ENCODE measurements around the gene EMSY.

Gene EMSY

GRCh38 chr11:76443268-76443980 is 1.4 kb upstream of the EMSY start:
- TF ChIP-seq, protein P1, sequence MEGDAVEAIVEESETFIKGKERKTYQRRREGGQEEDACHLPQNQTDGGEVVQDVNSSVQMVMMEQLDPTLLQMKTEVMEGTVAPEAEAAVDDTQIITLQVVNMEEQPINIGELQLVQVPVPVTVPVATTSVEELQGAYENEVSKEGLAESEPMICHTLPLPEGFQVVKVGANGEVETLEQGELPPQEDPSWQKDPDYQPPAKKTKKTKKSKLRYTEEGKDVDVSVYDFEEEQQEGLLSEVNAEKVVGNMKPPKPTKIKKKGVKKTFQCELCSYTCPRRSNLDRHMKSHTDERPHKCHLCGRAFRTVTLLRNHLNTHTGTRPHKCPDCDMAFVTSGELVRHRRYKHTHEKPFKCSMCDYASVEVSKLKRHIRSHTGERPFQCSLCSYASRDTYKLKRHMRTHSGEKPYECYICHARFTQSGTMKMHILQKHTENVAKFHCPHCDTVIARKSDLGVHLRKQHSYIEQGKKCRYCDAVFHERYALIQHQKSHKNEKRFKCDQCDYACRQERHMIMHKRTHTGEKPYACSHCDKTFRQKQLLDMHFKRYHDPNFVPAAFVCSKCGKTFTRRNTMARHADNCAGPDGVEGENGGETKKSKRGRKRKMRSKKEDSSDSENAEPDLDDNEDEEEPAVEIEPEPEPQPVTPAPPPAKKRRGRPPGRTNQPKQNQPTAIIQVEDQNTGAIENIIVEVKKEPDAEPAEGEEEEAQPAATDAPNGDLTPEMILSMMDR (IDR thresholded peaks at IDR 0.05; ENCODE audit: low read depth, low read length), result no peak
- peak overlapping the region; percentile 72 to 96 for H3K4me3 ChIP-seq (replicated peaks in 1 of 2; ENCODE audit: low read depth in 2 of 2, low read length in 2 of 2)
- peak; percentile 25 to 51 for DNase-seq (ENCODE audit: low read depth in 2 of 2)

DNA sequence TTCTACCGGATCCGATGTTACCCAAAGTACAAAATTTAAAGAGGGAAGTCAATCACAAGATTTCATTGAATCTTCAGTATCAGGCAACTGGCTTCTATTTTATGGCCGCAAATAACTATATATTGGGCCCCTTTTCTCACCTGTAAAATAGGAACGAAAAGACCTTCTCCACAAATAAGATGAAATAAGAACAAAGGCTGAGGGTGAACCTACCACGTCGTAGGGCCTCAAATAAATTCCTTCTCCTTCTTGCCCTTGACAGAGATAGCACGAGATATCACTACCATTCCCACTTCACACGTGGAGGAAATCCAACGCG is 794 bp upstream of the EMSY start:
- peak overlapping the region; percentile 72 to 96 for H3K4me3 ChIP-seq (replicated peaks in 1 of 2; ENCODE audit: low read depth in 2 of 2, low read length in 2 of 2)
- TF ChIP-seq, protein P1 (IDR thresholded peaks at IDR 0.05; ENCODE audit: low read depth, low read length), result no peak
- DNase-seq (ENCODE audit: low read depth in 2 of 2), result no peak

DNA sequence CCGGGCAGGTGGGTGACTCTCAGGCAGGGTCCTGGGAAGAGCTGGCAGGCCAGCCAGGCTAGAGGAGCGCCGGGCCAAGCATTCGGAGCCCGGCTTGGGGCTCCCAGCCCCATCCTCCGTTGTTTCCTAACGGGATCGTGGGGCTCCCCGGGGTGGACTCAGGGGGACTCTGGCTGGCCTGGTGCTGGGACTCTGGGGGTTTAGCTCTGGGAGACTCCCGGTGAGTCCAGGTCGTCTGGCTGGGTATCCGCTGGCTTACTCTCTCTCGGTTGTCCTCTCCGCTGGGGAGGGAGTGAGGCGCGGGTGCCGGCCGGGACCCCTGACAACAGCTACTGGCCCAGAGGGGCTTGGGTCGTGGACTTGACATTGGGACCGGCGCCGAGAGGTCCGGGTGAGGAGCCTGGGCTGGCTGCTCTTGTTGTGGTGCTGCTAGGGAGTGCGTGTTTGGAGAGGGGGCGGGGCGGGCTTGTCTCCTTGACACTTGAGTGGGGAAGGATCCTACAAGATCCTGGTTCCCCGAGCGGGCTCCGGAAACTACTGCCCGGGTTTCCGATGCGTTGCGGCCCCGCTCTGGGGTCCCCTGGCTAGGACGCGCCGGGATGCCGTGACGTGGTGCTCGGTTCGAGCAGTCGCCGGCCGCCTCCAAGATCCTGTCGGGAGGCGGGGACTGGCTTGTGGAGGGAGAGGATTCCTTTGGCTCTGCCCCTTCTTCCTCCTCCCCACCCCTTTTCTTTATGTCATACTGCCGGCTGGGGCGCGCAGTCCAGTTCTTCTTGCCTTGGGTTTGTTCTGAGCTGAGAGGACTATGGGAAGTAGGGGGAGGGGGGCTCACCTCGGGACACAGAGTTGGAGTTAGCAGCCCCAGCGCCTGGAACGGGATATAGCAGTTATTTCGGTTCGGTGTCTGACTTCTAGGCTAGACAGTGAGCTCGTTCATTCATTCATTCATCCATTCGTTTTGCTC is 585 bp downstream of the EMSY start:
- TF ChIP-seq, protein P1 (IDR thresholded peaks at IDR 0.05; ENCODE audit: low read depth, low read length), result peak; percentile 2
- peak; percentile 88 to 92 for DNase-seq (ENCODE audit: low read depth in 2 of 2)
- H3K4me3 ChIP-seq (replicated peaks in 1 of 2; ENCODE audit: low read depth in 2 of 2, low read length in 2 of 2), result peak overlapping the region; percentile 96 to 100

- no peak overlapping the region for H3K4me3 ChIP-seq (replicated peaks in 1 of 2; ENCODE audit: low read depth in 2 of 2, low read length in 2 of 2)
- DNase-seq (ENCODE audit: low read depth in 2 of 2), result no peak
- TF ChIP-seq, protein P1 (IDR thresholded peaks at IDR 0.05; ENCODE audit: low read depth, low read length), result no peak
These were observed 3.7 kb downstream of the EMSY start for GRCh38 chr11:76448506-76448905.

GRCh38 chr11:76453248-76453647 is 8.4 kb downstream of the EMSY start:
- TF ChIP-seq, protein P1 (IDR thresholded peaks at IDR 0.05; ENCODE audit: low read depth, low read length), result no peak
- no peak overlapping the region for H3K4me3 ChIP-seq (replicated peaks in 1 of 2; ENCODE audit: low read depth in 2 of 2, low read length in 2 of 2)
- DNase-seq (ENCODE audit: low read depth in 2 of 2), result no peak

DNA sequence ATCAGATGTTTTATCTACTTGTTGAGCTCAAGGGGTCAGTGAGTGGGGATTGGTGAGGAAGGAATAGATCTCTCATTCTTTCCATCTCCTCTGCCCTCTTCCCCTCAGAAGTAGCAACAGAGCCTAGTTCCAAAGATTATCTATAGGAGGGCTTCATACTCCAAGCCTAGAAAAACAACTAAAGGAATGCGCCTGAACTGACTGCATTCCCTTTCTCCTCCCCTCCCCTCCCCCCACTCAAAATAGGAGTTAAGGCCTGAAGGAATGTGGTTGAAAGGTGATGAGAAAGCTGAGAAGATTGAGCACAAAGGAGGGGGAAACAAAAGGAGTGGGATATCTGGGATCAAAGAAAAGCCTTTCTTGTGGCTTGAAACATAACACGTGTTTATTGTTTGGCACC is 10.5 kb downstream of the EMSY start:
- no peak overlapping the region for H3K4me3 ChIP-seq (replicated peaks in 1 of 2; ENCODE audit: low read depth in 2 of 2, low read length in 2 of 2)
- TF ChIP-seq, protein P1 (IDR thresholded peaks at IDR 0.05; ENCODE audit: low read depth, low read length), result no peak
- DNase-seq (ENCODE audit: low read depth in 2 of 2), result peak in 1 of 2 donors; percentile 36
